Esophagus muscularis mucosa (tissue), 4 donors: ENCODE measurements around the gene BGN. TPM values are rescaled to one million over a fixed set of nuclear protein-coding genes. Genes with fewer than 3 reads are reported as not detected.

Experiments used
- DNase-seq: peaks from one replicate; pipeline ENCODE4 v3.0.0-alpha.2; 2017; ENCODE audit errors: extremely low spot score
- H3K27ac ChIP-seq, 4 donors: fragments of 200-600 bp; sonication (generic); replicated peaks in 1 of 4; 1 replicate in 3 of 4; 2 replicates in 1 of 4; pipeline ENCODE4 v1.5.1; 2016 to 2019; ENCODE audit warnings: mild to moderate bottlenecking in 1 of 4
- H3K27me3 ChIP-seq, 4 donors: fragments of 200-600 bp; sonication (generic); one replicate each; pipeline versions ENCODE4 v1.5.1 to v1.6.0; 2016 to 2019
- H3K36me3 ChIP-seq, 4 donors: fragments of 200-600 bp; sonication (generic); one replicate each; pipeline ENCODE4 v1.5.1; 2016 to 2019
- H3K4me1 ChIP-seq, 4 donors: fragments of 200-600 bp; sonication (generic); one replicate each; pipeline ENCODE4 v1.5.1; 2016 to 2019
- H3K4me3 ChIP-seq, 4 donors: fragments of 200-600 bp; sonication (generic); 1 replicate in 2 of 4; 2 replicates in 2 of 4; pipeline ENCODE4 v1.5.1; 2016 to 2019; ENCODE audit warnings: mild to moderate bottlenecking in 4 of 4, moderate library complexity in 1 of 4
- H3K9me3 ChIP-seq, 4 donors: fragments of 200-600 bp; sonication (generic); 1 replicate in 3 of 4; 2 replicates in 1 of 4; pipeline ENCODE4 v1.5.1; 2016 to 2019
- EP300 ChIP-seq: sonication (generic); formaldehyde crosslinking; IDR thresholded peaks from one replicate; pipeline ENCODE4 v1.6.1; 2017; ENCODE audit warnings: antibody characterized with exemption
- POLR2A ChIP-seq: fragments of 450-650 bp; IDR thresholded peaks from one replicate; pipeline ENCODE4 v1.6.1; 2017; ENCODE audit warnings: antibody characterized with exemption, moderate library complexity, mild to moderate bottlenecking, low read depth
- POLR2AphosphoS5 ChIP-seq, 2 donors: sonication (generic); formaldehyde crosslinking; IDR thresholded peaks; one replicate each; pipeline ENCODE4 v1.6.1; 2017; ENCODE audit warnings: antibody characterized with exemption in 2 of 2
- WGBS: methylation state at CpG from one replicate; pipeline ENCODE4 v1.1.5; 2018; 5-methylcytosine and 5-hydroxymethylcytosine counted together
- intact Hi-C: fragments of 100-400 bp; cut with DNase I; formaldehyde crosslinking; loops from one replicate; pipeline ENCODE4 v1.15.1; 2023
- total RNA-seq, 4 donors: library from RNA; depleted of rRNA; stranded (reverse); fragments of >200 nt; gene quantifications; one replicate each; pipeline versions ENCODE4 v1.1.0 to v1.2.1, GENCODE V29; 2016
- TF ChIP-seq, protein P1 (sequence below), 3 experiments: fragments of 200-600 bp in 2 of 3; fragments of 450-650 bp in 1 of 3; sonication (generic) in 2 of 3; IDR thresholded peaks; one replicate each; pipeline ENCODE4 v1.5.1; 2017 to 2019; ENCODE audit warnings: antibody characterized with exemption in 3 of 3, mild to moderate bottlenecking in 2 of 3, moderate library complexity in 1 of 3

The BGN gene
- total RNA-seq, 4 donors from 2014 or later, result 16.6 to 77.8 (median 21.5) TPM

GRCh38 chrX:153539171-153539978 lies 44.6 kb downstream of the BGN start:
- Histone ChIP-seq H3K4me1 (peaks cover 0 to 3% (median 0%) of the 10 kb centered on the region in 4 donors), H3K4me3 (no peak overlapping the region), H3K27me3 (peaks cover 0 to 10% (median 0%) of the 10 kb centered on the region in 4 donors), H3K36me3 (no peaks in the 10 kb centered on the region), H3K27ac (no peak overlapping the region), H3K9me3 (no peaks in the 10 kb centered on the region)
- 64% methylated on average over 23 of the region's 31 CpGs for WGBS
- intact Hi-C loops, result no loop called here
- TF ChIP-seq, protein P1, sequence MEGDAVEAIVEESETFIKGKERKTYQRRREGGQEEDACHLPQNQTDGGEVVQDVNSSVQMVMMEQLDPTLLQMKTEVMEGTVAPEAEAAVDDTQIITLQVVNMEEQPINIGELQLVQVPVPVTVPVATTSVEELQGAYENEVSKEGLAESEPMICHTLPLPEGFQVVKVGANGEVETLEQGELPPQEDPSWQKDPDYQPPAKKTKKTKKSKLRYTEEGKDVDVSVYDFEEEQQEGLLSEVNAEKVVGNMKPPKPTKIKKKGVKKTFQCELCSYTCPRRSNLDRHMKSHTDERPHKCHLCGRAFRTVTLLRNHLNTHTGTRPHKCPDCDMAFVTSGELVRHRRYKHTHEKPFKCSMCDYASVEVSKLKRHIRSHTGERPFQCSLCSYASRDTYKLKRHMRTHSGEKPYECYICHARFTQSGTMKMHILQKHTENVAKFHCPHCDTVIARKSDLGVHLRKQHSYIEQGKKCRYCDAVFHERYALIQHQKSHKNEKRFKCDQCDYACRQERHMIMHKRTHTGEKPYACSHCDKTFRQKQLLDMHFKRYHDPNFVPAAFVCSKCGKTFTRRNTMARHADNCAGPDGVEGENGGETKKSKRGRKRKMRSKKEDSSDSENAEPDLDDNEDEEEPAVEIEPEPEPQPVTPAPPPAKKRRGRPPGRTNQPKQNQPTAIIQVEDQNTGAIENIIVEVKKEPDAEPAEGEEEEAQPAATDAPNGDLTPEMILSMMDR (IDR thresholded peaks at IDR 0.05), result peak; percentile 68 to 87 (median 73)
- TF ChIP-seq POLR2A, result no peak
- no peak for DNase-seq

DNA sequence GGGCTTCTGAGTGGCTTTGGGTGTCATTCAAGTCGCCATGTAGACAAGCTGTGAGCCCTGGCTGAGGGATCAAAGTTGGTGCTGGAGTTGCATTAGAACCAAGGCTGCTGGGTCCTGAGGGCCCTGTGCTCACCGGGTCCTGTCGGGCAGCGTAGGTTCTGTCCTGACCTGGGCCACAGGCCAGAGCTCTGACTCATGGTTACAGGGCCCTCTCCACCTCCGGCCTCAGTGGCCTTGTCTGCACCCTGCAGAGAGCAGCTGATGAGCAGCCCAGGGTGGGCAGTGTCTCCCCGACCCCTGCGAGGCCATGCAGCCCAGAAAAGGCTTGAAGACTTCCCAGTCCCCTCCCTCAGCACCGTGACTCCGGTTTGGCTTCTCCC lies 45.2 kb downstream of the BGN start:
- Histone ChIP-seq H3K27ac (no peak overlapping the region), H3K4me1 (peaks cover 0 to 3% (median 0%) of the 10 kb centered on the region in 4 donors), H3K27me3 (peaks cover 0 to 10% (median 0%) of the 10 kb centered on the region in 4 donors), H3K36me3 (no peaks in the 10 kb centered on the region), H3K4me3 (no peak overlapping the region), H3K9me3 (no peaks in the 10 kb centered on the region)
- intact Hi-C loops, result no loop called here
- DNase-seq, result no peak
- TF ChIP-seq POLR2AphosphoS5 (IDR thresholded peaks at IDR 0.05), result no peak
- 77% methylated on average over 5 of the region's 9 CpGs for WGBS

GRCh38 chrX:153544727-153545126 lies 49.9 kb downstream of the BGN start:
- 88% methylated on average over 5 of the region's 8 CpGs for WGBS
- no peak for DNase-seq
- Histone ChIP-seq H3K4me3 (no peak overlapping the region), H3K9me3 (no peaks in the 10 kb centered on the region), H3K36me3 (no peaks in the 10 kb centered on the region), H3K27me3 (no peaks in the 10 kb centered on the region), H3K27ac (no peak overlapping the region), H3K4me1 (peaks cover 0 to under 1% (median 0%) of the 10 kb centered on the region in 4 donors)
- intact Hi-C loops, result no loop called here
- TF ChIP-seq, protein P1 (IDR thresholded peaks at IDR 0.05), result no peak
- no peak for TF ChIP-seq EP300
- TF ChIP-seq POLR2AphosphoS5 (IDR thresholded peaks at IDR 0.05), result no peak
- no peak for TF ChIP-seq POLR2A

DNA sequence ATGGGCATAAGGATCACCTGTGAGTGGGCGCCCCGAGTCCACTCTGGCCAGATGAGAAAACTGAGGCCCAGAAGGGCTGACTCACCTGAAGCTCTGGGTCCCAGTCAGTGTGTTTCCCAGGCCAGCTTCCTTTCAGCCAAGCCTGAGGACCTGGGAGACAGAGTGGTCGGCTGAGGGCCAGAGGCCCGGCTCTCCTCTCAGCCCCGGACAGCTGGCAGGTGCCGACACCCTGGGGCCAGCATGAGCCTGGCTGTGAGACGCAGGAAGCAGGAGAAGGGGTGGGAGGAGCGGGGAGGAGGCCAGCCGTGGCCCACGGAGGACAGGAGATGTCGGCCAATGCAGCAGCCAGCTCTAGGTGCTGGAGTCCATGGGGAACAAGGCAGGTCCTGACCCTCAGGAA lies 51.6 kb downstream of the BGN start:
- Histone ChIP-seq H3K36me3 (no peaks in the 10 kb centered on the region), H3K27ac (no peak overlapping the region), H3K4me1 (no peaks in the 10 kb centered on the region), H3K27me3 (no peaks in the 10 kb centered on the region), H3K4me3 (no peak overlapping the region), H3K9me3 (no peaks in the 10 kb centered on the region)
- 85% methylated on average over 9 of the region's 11 CpGs for WGBS
- TF ChIP-seq EP300, result no peak
- no peak for TF ChIP-seq POLR2A
- TF ChIP-seq, protein P1 (IDR thresholded peaks at IDR 0.05), result no peak
- TF ChIP-seq POLR2AphosphoS5 (IDR thresholded peaks at IDR 0.05), result no peak
- no peak for DNase-seq
- intact Hi-C loops, result no loop called here

DNA sequence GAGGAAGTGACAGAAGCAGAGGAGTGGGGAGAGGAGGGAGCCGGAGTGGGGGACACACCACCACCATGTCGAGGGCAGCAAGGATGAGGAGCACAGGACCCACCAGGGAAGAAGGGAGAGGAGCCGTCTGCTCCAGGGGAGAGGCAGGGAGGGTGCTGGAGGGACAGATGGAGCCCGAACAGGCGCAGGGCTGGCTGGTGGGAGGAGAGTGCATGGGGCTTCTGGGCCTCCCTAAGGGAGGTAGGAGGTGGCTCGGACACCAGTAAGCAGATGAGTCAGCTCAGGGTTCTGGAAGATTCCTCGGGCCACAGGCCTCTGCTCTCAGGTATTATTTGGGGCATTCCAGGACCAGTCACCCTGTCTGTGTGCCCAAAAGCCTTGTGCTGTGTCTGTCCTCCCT lies 52.4 kb downstream of the BGN start:
- intact Hi-C loops, result no loop called here
- DNase-seq, result no peak
- no peaks in the 10 kb centered on the region for H3K27me3 ChIP-seq
- H3K27ac ChIP-seq, result no peak overlapping the region
- no peaks in the 10 kb centered on the region for H3K36me3 ChIP-seq
- H3K4me3 ChIP-seq, result no peak overlapping the region
- no peaks in the 10 kb centered on the region for H3K4me1 ChIP-seq
- H3K9me3 ChIP-seq, result no peaks in the 10 kb centered on the region
- WGBS, result 69% methylated on average over 7 of the region's 7 CpGs
- TF ChIP-seq POLR2A, result no peak
- no peak for TF ChIP-seq EP300
- TF ChIP-seq, protein P1 (IDR thresholded peaks at IDR 0.05), result no peak
- TF ChIP-seq POLR2AphosphoS5 (IDR thresholded peaks at IDR 0.05), result no peak
